ENCODE measurements around the gene CTNNA2.

CTNNA2 gene

GRCh38 chr2:79780781-79781180, 267.9 kb downstream of the CTNNA2 start:
- H3K27ac Mint-ChIP-seq: no peak overlapping the region
- H3K9me3 Mint-ChIP-seq: no peaks in the 10 kb centered on the region
- no peaks in the 10 kb centered on the region for H3K4me1 Mint-ChIP-seq
- no peak overlapping the region for H3K4me3 Mint-ChIP-seq
- H3K27me3 Mint-ChIP-seq: no peaks in the 10 kb centered on the region
- H3K36me3 Mint-ChIP-seq: no peaks in the 10 kb centered on the region

- no peaks in the 10 kb centered on the region for H3K4me1 Mint-ChIP-seq
- H3K9me3 Mint-ChIP-seq: no peaks in the 10 kb centered on the region
- no peak overlapping the region for H3K4me3 Mint-ChIP-seq
- no peak overlapping the region for H3K27ac Mint-ChIP-seq
- no peaks in the 10 kb centered on the region for H3K27me3 Mint-ChIP-seq
- H3K36me3 Mint-ChIP-seq: no peaks in the 10 kb centered on the region
These were observed 270.0 kb downstream of the CTNNA2 start for GRCh38 chr2:79782576-79783452.

GRCh38 chr2:79788952-79789651, 276.3 kb downstream of the CTNNA2 start:
- no peaks in the 10 kb centered on the region for H3K27me3 Mint-ChIP-seq
- no peaks in the 10 kb centered on the region for H3K36me3 Mint-ChIP-seq
- H3K4me1 Mint-ChIP-seq: no peaks in the 10 kb centered on the region
- H3K27ac Mint-ChIP-seq: no peak overlapping the region
- no peaks in the 10 kb centered on the region for H3K9me3 Mint-ChIP-seq
- no peak overlapping the region for H3K4me3 Mint-ChIP-seq

GRCh38 chr2:79789811-79790210, 277.0 kb downstream of the CTNNA2 start:
- Mint-ChIP-seq H3K27ac (no peak overlapping the region), H3K4me1 (no peaks in the 10 kb centered on the region), H3K36me3 (no peaks in the 10 kb centered on the region), H3K4me3 (no peak overlapping the region), H3K27me3 (no peaks in the 10 kb centered on the region), H3K9me3 (no peaks in the 10 kb centered on the region)

- H3K27me3 Mint-ChIP-seq: no peaks in the 10 kb centered on the region
- no peaks in the 10 kb centered on the region for H3K4me1 Mint-ChIP-seq
- no peak overlapping the region for H3K27ac Mint-ChIP-seq
- H3K4me3 Mint-ChIP-seq: no peak overlapping the region
- no peaks in the 10 kb centered on the region for H3K36me3 Mint-ChIP-seq
- no peaks in the 10 kb centered on the region for H3K9me3 Mint-ChIP-seq
These were observed 279.2 kb downstream of the CTNNA2 start for GRCh38 chr2:79792090-79792489.

GRCh38 chr2:79793006-79793405, 280.2 kb downstream of the CTNNA2 start:
- Mint-ChIP-seq H3K27ac (no peak overlapping the region), H3K36me3 (no peaks in the 10 kb centered on the region), H3K9me3 (no peaks in the 10 kb centered on the region), H3K4me1 (no peaks in the 10 kb centered on the region), H3K27me3 (no peaks in the 10 kb centered on the region), H3K4me3 (no peak overlapping the region)

- H3K27ac Mint-ChIP-seq: no peak overlapping the region
- no peaks in the 10 kb centered on the region for H3K36me3 Mint-ChIP-seq
- no peaks in the 10 kb centered on the region for H3K4me1 Mint-ChIP-seq
- no peaks in the 10 kb centered on the region for H3K27me3 Mint-ChIP-seq
- H3K9me3 Mint-ChIP-seq: no peaks in the 10 kb centered on the region
- H3K4me3 Mint-ChIP-seq: no peak overlapping the region
These were observed 283.8 kb downstream of the CTNNA2 start for GRCh38 chr2:79796641-79797040.

- no peaks in the 10 kb centered on the region for H3K36me3 Mint-ChIP-seq
- no peak overlapping the region for H3K4me3 Mint-ChIP-seq
- no peak overlapping the region for H3K27ac Mint-ChIP-seq
- no peaks in the 10 kb centered on the region for H3K4me1 Mint-ChIP-seq
- no peaks in the 10 kb centered on the region for H3K9me3 Mint-ChIP-seq
- no peaks in the 10 kb centered on the region for H3K27me3 Mint-ChIP-seq
These were observed 285.9 kb downstream of the CTNNA2 start for GRCh38 chr2:79798776-79799175.

GRCh38 chr2:79799729-79800128, 286.9 kb downstream of the CTNNA2 start:
- H3K36me3 Mint-ChIP-seq: no peaks in the 10 kb centered on the region
- no peak overlapping the region for H3K27ac Mint-ChIP-seq
- H3K27me3 Mint-ChIP-seq: no peaks in the 10 kb centered on the region
- H3K4me1 Mint-ChIP-seq: no peaks in the 10 kb centered on the region
- peaks cover 2% of the 10 kb centered on the region for H3K9me3 Mint-ChIP-seq
- H3K4me3 Mint-ChIP-seq: no peak overlapping the region

GRCh38 chr2:79801082-79801481, 288.2 kb downstream of the CTNNA2 start:
- H3K27me3 Mint-ChIP-seq: no peaks in the 10 kb centered on the region
- H3K36me3 Mint-ChIP-seq: no peaks in the 10 kb centered on the region
- peaks cover 4% of the 10 kb centered on the region for H3K9me3 Mint-ChIP-seq
- H3K27ac Mint-ChIP-seq: no peak overlapping the region
- no peak overlapping the region for H3K4me3 Mint-ChIP-seq
- H3K4me1 Mint-ChIP-seq: no peaks in the 10 kb centered on the region

- Mint-ChIP-seq H3K9me3 (no peaks in the 10 kb centered on the region), H3K27ac (no peak overlapping the region), H3K4me3 (no peak overlapping the region), H3K36me3 (no peaks in the 10 kb centered on the region), H3K4me1 (no peaks in the 10 kb centered on the region), H3K27me3 (no peaks in the 10 kb centered on the region)
These were observed 304.4 kb downstream of the CTNNA2 start for GRCh38 chr2:79817288-79817687.

GRCh38 chr2:79820281-79820680, 307.4 kb downstream of the CTNNA2 start:
- Mint-ChIP-seq H3K4me1 (no peaks in the 10 kb centered on the region), H3K27ac (peak overlapping the region; percentile 30), H3K27me3 (no peaks in the 10 kb centered on the region), H3K36me3 (no peaks in the 10 kb centered on the region), H3K9me3 (peaks cover 3% of the 10 kb centered on the region), H3K4me3 (no peak overlapping the region)

- Mint-ChIP-seq H3K27ac (no peak overlapping the region), H3K4me3 (no peak overlapping the region), H3K9me3 (peaks cover 6% of the 10 kb centered on the region), H3K4me1 (no peaks in the 10 kb centered on the region), H3K27me3 (no peaks in the 10 kb centered on the region), H3K36me3 (no peaks in the 10 kb centered on the region)
These were observed 309.3 kb downstream of the CTNNA2 start for GRCh38 chr2:79822136-79822535.

- Mint-ChIP-seq H3K4me3 (no peak overlapping the region), H3K36me3 (no peaks in the 10 kb centered on the region), H3K9me3 (peaks cover 6% of the 10 kb centered on the region), H3K27me3 (no peaks in the 10 kb centered on the region), H3K4me1 (no peaks in the 10 kb centered on the region), H3K27ac (no peak overlapping the region)
These were observed 311.4 kb downstream of the CTNNA2 start for GRCh38 chr2:79824086-79824786.

GRCh38 chr2:79827881-79828280, 315.0 kb downstream of the CTNNA2 start:
- H3K27ac Mint-ChIP-seq: no peak overlapping the region
- no peaks in the 10 kb centered on the region for H3K27me3 Mint-ChIP-seq
- no peaks in the 10 kb centered on the region for H3K36me3 Mint-ChIP-seq
- peaks cover 6% of the 10 kb centered on the region for H3K9me3 Mint-ChIP-seq
- no peak overlapping the region for H3K4me3 Mint-ChIP-seq
- H3K4me1 Mint-ChIP-seq: no peaks in the 10 kb centered on the region

GRCh38 chr2:79830501-79830900, 317.6 kb downstream of the CTNNA2 start:
- Mint-ChIP-seq H3K27me3 (no peaks in the 10 kb centered on the region), H3K36me3 (no peaks in the 10 kb centered on the region), H3K9me3 (peaks cover under 1% of the 10 kb centered on the region), H3K4me3 (no peak overlapping the region), H3K4me1 (no peaks in the 10 kb centered on the region), H3K27ac (no peak overlapping the region)

All from activated naive CD4-positive, alpha-beta T cell treated with anti-CD3 and anti-CD28 coated beads, Interleukin-2, amount 50 U/mL, for 24 hours (primary cell).